GM10266 (cell line): Measurements from ENCODE around the gene FXN.

Experiments used
- DNase-seq: peaks from one replicate; pipeline ENCODE4 v3.0.0; 2012; ENCODE audit errors: extremely low spot score
- TF ChIP-seq, protein P1 (sequence below): IDR thresholded peaks from 2 replicates; pipeline ENCODE4 v1.5.1; 2012; ENCODE audit warnings: mild to moderate bottlenecking, low read depth; ENCODE audit not compliant: control insufficient read depth, insufficient read depth; ENCODE audit errors: missing control alignments

FXN gene

DNA sequence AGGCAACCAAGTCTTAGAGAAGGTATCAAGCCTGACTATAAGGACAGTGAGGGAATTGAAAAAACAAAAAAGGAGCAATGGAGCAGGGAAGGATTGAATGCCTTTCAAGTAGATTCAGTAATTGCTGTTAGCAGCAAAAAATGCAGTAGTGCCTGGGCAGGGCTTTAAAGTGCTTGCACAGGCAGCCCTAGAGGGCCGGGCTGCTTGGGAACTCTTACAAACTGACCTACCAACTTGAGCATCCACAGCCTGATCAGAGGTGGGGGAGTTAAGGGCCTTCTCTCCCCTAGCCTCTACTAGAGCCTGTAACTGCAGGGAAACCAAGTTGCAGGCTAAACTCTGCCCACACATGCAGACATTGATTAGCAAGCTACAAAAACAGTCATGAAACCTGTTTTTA is 19.4 kb downstream of the FXN start:
- TF ChIP-seq, protein P1, sequence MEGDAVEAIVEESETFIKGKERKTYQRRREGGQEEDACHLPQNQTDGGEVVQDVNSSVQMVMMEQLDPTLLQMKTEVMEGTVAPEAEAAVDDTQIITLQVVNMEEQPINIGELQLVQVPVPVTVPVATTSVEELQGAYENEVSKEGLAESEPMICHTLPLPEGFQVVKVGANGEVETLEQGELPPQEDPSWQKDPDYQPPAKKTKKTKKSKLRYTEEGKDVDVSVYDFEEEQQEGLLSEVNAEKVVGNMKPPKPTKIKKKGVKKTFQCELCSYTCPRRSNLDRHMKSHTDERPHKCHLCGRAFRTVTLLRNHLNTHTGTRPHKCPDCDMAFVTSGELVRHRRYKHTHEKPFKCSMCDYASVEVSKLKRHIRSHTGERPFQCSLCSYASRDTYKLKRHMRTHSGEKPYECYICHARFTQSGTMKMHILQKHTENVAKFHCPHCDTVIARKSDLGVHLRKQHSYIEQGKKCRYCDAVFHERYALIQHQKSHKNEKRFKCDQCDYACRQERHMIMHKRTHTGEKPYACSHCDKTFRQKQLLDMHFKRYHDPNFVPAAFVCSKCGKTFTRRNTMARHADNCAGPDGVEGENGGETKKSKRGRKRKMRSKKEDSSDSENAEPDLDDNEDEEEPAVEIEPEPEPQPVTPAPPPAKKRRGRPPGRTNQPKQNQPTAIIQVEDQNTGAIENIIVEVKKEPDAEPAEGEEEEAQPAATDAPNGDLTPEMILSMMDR = no peak
- DNase-seq = no peak

- TF ChIP-seq, protein P1 = no peak
- no peak for DNase-seq
Observed at GRCh38 chr9:69056191-69056815, 20.8 kb downstream of the FXN start.

DNA sequence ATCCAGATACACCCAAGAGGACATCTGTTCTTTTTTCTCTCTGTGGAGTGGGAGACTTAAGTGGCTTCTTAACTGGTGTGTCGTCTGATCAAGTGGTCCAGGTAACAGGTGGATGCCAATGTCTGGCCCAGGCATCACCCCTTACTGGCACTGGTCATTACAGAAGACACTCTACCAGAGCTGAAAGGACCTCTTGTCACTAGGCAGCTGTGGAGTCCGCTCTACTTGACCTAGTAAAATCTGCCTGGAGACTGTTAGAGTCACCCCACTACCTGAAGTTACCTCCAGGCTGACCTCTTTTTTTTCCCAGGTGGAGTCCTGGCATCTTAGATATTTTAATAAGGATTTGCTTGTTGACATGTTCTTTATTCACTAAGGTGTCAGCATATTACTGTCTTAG is 22.5 kb downstream of the FXN start:
- TF ChIP-seq, protein P1 = no peak
- DNase-seq = no peak

- DNase-seq = no peak
- TF ChIP-seq, protein P1 = no peak
Observed at GRCh38 chr9:69060766-69061165, 25.2 kb downstream of the FXN start.

- TF ChIP-seq, protein P1 = no peak
Observed at GRCh38 chr9:69062195-69062594, 26.6 kb downstream of the FXN start.

GRCh38 chr9:69063839-69064238 is 28.3 kb downstream of the FXN start:
- no peak for DNase-seq
- TF ChIP-seq, protein P1 = no peak

More at GRCh38 chr9:69062195-69062594, 26.6 kb downstream of the FXN start:
- no peak for DNase-seq

DNA sequence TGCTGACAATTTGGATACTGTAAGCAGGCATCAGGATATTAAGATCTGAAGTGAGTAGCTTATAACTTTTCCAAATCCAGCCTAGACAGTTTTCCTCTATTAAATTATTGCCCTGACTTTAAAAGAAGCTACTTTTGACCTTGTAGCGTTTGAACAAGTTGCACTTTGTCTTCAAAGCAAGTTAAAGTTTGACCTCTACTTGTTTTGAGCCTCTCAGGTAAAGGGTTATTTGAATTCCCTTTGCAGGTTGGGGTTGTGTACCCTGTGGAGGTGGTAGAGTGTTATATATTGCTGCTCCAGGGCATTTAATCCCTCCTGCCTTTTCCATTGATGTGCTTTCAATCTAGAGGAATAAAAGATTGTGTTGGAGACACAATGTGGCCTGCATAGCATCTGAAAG is 30.1 kb downstream of the FXN start:
- TF ChIP-seq, protein P1 = no peak
- DNase-seq = no peak
